CD1c-positive myeloid dendritic cell (primary cell): ENCODE results near the gene ARHGEF6.
"Not testable (repeated sequence)": the region's sequence is repeated elsewhere in the genome, so short reads cannot be mapped to it uniquely, and the experiment has no call there.

Experiments
- DNase-seq: peaks from one replicate; pipeline ENCODE4 v3.0.0-alpha.2; 2016; ENCODE audit errors: extremely low spot score

ARHGEF6 gene

DNA sequence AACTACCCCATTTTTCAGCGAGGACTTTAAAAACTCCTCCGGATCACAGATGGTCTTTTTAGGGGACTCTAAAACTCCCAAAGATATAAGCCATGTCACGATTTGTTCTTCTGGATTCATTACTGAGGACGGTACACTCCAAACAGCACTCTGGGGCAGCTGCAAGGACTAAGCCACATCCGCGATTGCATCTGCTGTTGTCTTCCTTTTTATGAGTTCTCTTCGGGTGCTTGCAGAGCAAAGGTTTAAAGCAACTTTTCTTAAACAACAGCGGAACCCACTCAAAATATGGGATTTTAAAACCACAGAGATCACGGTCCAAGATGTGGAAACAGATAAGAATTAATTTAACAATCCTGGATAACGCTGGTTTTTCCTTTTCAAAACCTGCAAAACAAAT, at the start of gene ARHGEF6:
TSS of gene ARHGEF6 (minus strand) at position 170 of the 400 bp plus-strand sequence. CDS start at position 120, 50 bp downstream.
- peak; percentile 33 for DNase-seq

DNA sequence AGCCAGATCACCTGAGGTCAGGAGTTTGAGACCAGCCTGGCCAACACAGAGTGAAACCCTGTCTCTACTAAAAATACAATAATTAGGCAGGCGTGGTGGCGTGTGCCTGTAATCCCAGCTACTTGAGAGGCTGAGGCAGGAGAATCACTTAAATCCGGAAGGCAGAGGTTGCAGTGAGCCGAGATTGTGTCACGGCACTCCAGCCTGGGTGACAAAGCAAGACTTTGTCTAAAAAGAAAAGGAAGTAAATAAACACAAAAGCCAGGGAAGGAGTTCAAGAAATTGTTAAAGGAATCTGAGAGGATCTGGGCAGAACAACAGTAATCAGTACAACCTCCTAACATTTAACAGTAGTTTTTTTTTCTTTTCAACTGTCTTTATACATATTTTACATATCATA, 48.7 kb upstream of the ARHGEF6 start:
- DNase-seq, result peak; percentile 40

GRCh38 chrX:136828830-136829229, 48.1 kb upstream of the ARHGEF6 start:
- DNase-seq, result peak; percentile 68

- DNase-seq, result no peak
These were observed 46.3 kb upstream of the ARHGEF6 start for GRCh38 chrX:136827026-136827425.

DNA sequence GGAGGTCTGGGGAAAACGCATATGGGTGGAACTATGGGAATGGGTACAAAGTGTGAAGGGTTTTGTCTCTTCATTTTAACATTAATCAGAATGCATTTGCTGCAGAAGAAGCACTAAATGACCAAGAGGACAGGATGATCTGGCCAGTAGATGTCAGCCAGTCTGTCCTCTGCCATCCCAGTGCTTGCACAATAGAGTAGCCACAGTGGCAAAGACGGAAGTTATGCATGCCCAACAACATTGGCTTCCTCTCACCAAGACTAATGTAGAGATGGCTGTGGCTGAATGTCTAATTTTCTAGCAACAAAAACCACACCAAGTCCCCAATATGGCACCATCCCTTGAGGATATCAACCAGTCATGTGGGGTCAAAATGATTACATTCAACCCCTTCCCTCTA, 45.0 kb upstream of the ARHGEF6 start:
- peak; percentile 22 for DNase-seq

DNA sequence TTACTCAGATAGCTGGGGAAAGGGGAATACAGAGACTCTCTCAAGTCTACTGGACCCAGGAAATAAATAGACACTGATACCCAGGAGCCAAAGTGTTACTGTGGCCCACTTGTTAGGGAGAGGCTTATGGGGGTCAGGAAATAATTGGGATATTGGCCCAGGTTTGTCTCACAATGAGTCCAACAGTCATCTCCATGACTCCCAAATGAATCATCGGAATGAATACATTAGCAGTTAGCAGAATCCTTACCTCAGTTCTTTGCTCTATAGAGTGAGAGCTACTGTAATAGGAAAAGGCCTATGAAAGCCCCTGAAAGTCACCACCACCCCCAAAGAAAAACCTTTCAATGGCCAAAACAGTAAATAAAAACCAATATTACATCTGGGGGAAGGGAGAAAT, 42.4 kb upstream of the ARHGEF6 start:
- DNase-seq, result no peak

DNA sequence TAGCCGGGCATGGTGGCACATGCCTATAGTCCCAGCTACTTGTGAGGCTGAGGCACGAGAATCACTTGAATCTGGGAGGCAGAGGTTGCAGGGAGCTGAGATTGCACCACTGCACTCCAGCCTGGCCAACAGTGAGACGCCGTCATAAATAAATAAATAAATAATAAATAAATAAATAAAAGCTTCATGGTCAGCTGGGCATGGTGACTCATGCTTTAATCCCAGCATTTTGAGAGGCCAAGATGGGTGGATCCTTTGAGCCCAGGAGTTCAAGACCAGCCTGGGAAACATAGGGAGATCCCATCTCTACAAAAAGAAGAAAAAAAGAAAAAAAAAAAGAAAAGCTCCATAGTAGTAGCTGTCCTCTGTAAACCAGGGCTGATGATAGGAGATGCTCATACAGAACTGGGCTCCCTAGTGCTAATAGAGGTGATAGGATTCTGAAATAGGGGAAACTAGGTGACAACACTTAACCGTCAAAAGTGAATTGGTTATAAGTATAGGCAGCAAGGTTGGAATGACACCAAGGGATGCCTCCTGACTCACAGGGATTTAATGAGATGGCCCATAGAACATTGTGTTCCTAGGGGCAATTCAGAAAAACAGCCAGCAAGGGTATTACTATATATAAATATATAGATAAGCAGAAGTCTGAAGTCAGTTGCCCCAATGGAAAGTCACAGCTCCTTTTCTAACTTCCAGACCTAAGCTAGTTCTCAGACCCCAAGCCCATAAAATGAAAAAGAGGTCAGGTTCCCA, 41.8 kb upstream of the ARHGEF6 start:
- DNase-seq, result no peak

GRCh38 chrX:136819756-136820155, 39.0 kb upstream of the ARHGEF6 start:
- not testable (repeated sequence) for DNase-seq

GRCh38 chrX:136819031-136819703, 38.4 kb upstream of the ARHGEF6 start:
- no peak for DNase-seq

DNA sequence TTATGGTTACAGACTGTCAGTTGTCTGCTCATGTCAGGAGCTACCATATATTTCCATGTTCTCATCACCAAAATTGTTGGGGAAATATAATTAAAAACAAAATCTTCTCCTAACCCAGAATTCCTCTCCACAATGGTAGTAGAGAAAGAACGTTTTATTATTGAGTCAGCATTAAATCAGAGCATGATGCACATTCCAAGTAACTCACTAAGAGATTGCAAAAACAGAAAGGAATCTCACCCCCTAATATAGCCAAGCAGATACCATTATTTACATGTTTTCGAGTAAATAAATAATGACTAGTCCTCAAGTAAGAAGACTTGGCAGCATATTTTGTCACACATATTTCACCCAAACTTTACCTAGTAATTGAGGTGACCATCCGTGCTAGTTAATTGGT, 36.2 kb upstream of the ARHGEF6 start:
- no peak for DNase-seq

DNA sequence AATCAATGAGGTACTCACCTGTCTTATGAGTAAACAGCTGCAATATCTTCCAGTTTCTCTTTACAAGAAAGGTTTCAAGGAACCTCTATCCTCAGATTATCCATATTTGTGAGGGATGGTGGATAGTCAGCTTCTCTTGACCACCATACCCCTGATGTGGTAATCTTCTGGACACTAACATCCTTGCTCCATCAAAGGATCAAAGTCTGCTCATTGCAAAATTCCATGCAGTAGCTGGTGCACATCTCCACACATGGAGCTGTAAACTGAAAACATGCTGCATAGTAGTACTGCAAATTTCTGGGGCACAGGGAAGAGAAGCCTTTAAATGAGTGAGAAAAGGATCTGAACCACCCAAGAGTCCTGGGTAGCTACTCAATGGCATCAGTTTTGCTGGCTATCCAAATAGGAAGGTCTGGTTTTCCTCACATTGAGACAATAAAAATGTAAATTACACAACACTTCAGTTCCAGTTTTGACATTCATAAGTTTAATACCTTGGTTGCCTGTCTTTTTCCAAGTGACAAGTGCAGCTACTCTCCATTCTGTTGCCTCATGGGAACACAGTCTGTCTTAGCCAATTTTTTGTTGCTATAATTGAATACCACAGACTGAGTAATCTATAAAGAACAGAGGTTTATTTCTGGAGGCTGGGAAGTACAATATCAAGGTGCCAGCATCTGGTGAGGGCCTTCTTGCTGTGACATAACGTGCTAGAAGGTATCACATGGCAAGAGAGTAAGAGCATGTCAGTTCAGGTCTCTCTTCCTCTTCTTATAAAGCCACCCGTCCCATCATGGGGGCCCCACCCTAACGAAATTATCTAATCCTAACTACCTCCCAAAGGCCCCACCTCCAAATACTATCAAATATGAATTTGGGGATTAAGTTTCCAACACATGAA, 34.4 kb upstream of the ARHGEF6 start:
- DNase-seq, result no peak

GRCh38 chrX:136812286-136812685, 31.6 kb upstream of the ARHGEF6 start:
- DNase-seq, result no peak

DNA sequence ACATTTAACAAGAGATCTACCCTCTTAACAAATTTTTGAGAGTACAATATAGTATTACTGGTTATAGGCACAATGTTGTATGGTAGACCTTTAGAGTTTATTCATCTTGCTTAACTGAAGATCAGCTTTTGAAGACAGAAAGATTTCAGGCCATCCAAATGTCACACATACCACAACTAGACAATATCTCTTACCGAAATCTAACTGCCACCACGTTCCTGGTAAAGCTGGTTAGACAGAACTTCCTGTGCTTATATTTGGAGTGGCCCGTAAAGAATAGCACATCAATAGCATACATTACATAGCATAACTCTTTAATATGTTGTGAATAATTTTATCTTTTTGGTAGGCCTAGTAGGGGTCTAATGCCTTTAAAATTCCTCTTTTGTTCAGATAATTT, 29.8 kb upstream of the ARHGEF6 start:
- DNase-seq, result no peak

- DNase-seq, result no peak
These were observed 26.2 kb upstream of the ARHGEF6 start for GRCh38 chrX:136806891-136807410.

DNA sequence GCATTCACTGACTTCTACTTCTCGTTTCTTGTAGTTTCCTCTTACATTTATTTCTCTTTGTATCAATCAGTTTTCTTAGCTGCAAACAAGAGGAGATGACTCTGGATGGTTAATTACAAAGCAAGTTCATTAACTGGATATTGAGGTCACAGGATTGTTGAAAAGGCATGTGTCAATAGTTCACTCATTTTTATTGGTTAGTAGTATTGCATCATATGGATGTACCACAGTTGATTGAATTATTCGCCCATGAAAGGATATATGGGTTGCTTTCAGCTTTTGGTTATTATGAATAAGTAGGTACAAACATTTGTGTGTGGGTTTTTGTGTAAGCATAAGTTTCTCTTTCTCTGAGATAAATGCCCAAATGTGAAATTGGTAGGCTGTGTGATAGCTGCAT, 21.8 kb upstream of the ARHGEF6 start:
- no peak for DNase-seq

GRCh38 chrX:136797787-136798186, 17.1 kb upstream of the ARHGEF6 start:
- DNase-seq, result no peak

GRCh38 chrX:136795132-136795531, 14.4 kb upstream of the ARHGEF6 start:
- DNase-seq, result not testable (repeated sequence)

- DNase-seq, result not testable (repeated sequence)
These were observed 13.9 kb upstream of the ARHGEF6 start for GRCh38 chrX:136794660-136795059.

DNA sequence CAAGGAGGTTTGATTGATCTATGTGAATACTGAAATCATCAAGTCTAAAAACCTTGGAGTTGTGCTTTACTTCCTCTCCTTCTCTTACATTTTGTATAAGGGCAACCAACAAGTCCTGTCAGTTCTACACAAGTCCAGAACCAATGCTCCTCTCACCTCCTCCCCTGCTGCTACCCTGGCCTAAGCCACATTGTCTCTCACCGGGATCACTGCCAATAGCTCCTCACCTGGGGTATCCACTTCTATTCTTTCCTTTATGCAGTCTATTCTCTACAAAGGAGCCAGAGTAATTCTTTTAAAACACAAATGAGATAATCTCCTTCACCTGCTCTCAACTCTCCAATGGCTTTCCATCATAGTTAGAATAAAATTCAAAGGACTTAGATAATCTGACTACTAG, 13.3 kb upstream of the ARHGEF6 start:
- DNase-seq, result no peak

GRCh38 chrX:136789856-136790255, 9.1 kb upstream of the ARHGEF6 start:
- no peak for DNase-seq

- DNase-seq, result peak; percentile 38
These were observed 3.5 kb upstream of the ARHGEF6 start for GRCh38 chrX:136784231-136784630.

DNA sequence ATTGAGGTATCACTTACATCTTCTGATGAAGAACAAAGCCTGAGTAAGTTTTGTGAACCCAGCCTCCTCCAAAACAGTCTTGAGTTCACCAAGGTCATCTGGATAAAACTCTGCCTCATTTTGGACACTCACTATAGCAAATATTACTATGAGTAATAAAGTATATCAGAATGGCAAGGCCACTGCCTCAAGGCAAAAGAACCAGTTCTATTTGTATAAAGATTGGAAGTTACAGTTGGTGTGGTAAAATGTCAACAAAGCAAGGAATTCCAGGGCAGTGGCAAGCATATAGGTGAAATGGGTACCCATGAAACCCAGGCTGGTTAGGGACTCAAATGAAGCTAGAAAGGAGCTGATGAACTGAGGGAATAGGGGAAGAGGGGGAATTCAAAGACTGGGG, 2.4 kb upstream of the ARHGEF6 start:
- DNase-seq, result no peak
